GM12878 (cell line): ENCODE data around the gene SCN5A. TPM values are rescaled to one million over a fixed set of nuclear protein-coding genes. Genes with fewer than 3 reads are reported as not detected.

Experiments used
- ASH2L ChIP-seq: fragments of 300-600, 200-600 bp; sonication (generic); IDR thresholded peaks from 2 replicates; pipeline ENCODE4 v1.6.1; 2017; ENCODE audit warnings: low read depth, mild to moderate bottlenecking, borderline replicate concordance
- BCLAF1 ChIP-seq: fragments of 450-650 bp; IDR thresholded peaks from 2 replicates; pipeline ENCODE4 v1.6.1; 2017; ENCODE audit warnings: antibody characterized with exemption, mild to moderate bottlenecking, moderate library complexity
- CTCF ChIP-seq, 3 experiments: IDR thresholded peaks in 2 of 3; conservative IDR thresholded peaks in 1 of 3; 2 replicates each; pipeline ENCODE4 v1.5.1; 2011; ENCODE audit warnings: low read depth in 3 of 3, low read length in 3 of 3, mild to moderate bottlenecking in 3 of 3, control low read depth in 2 of 3, moderate library complexity in 2 of 3, inconsistent platforms in 1 of 3, mixed read lengths in 1 of 3; ENCODE audit not compliant: control insufficient read depth in 2 of 3, insufficient read depth in 1 of 3; ENCODE audit errors: extremely low read depth in 1 of 3
- GABPA ChIP-seq: IDR thresholded peaks from 2 replicates; pipeline ENCODE4 v1.6.1; 2014; ENCODE audit warnings: antibody characterized with exemption, low read depth, mild to moderate bottlenecking, inconsistent platforms
- IRF4 ChIP-seq: IDR thresholded peaks from 2 replicates; pipeline ENCODE4 v1.6.1; 2011; ENCODE audit warnings: low read depth, low read length
- MYC ChIP-seq: IDR thresholded peaks from 2 replicates; pipeline ENCODE4 v1.6.1; 2011; ENCODE audit warnings: mild to moderate bottlenecking, low read length, moderate library complexity, inconsistent platforms; ENCODE audit not compliant: insufficient read depth, insufficient replicate concordance, insufficient read length, severe bottlenecking
- NBN ChIP-seq: fragments of 450-650 bp; IDR thresholded peaks from 2 replicates; pipeline ENCODE4 v1.6.1; 2016
- NKRF ChIP-seq: fragments of 450-650 bp; conservative IDR thresholded peaks from 2 replicates; pipeline ENCODE4 v1.6.1; 2017; ENCODE audit warnings: mild to moderate bottlenecking, moderate library complexity
- PBX3 ChIP-seq: IDR thresholded peaks from 2 replicates; pipeline ENCODE4 v1.6.1; 2011; ENCODE audit warnings: mild to moderate bottlenecking, low read depth, low read length, moderate library complexity; ENCODE audit not compliant: insufficient replicate concordance
- PKNOX1 ChIP-seq: fragments of 450-650 bp; IDR thresholded peaks from 2 replicates; pipeline ENCODE4 v1.6.1; 2016; ENCODE audit warnings: mild to moderate bottlenecking
- POU2F2 ChIP-seq: IDR thresholded peaks from 3 replicates; pipeline ENCODE4 v1.6.1; 2011; ENCODE audit warnings: low read depth, mild to moderate bottlenecking, low read length, borderline replicate concordance
- RAD21 ChIP-seq: IDR thresholded peaks from 2 replicates; pipeline ENCODE4 v1.6.1; 2011; ENCODE audit warnings: mild to moderate bottlenecking, low read depth, low read length, moderate library complexity; ENCODE audit not compliant: insufficient read depth
- RAD51 ChIP-seq: fragments of 450-650 bp; IDR thresholded peaks from 2 replicates; pipeline ENCODE4 v1.6.1; 2016; ENCODE audit warnings: moderate library complexity, mild to moderate bottlenecking, inconsistent platforms
- RELB ChIP-seq: fragments of 450-650 bp; IDR thresholded peaks from 2 replicates; pipeline ENCODE4 v1.6.1; 2017; ENCODE audit warnings: low read depth, mild to moderate bottlenecking, moderate library complexity
- SKIL ChIP-seq: fragments of 450-650 bp; IDR thresholded peaks from 2 replicates; pipeline ENCODE4 v1.6.1; 2017; ENCODE audit warnings: mild to moderate bottlenecking, low read depth, inconsistent platforms; ENCODE audit not compliant: poor library complexity, severe bottlenecking
- polyA plus RNA-seq, 11 experiments: library from polyadenylated mRNA; depleted of rRNA in 4 of 11; unstranded in 6 of 11; stranded (reverse) in 5 of 11; fragments of >200 nt; fragmentation: Nextera tagmentation in 4 of 11; fragmentation: Illumina TruSeq in 1 of 11; extraction: Ambion mirVana in 4 of 11; extraction: Trizol in 1 of 11; gene quantifications; 1 replicate in 1 of 11; 2 replicates in 10 of 11; pipeline versions ENCODE4 v1.2.1 to v1.2.3, GENCODE V29; 2011 to 2016; ENCODE audit warnings: inconsistent platforms in 2 of 11, missing spikeins in 2 of 11, low read depth in 1 of 11
- total RNA-seq, 4 experiments: library from RNA; depleted of rRNA in 3 of 4; stranded (reverse); fragments of >200 nt in 3 of 4; fragmentation: Illumina TruSeq in 1 of 4; extraction: Trizol in 1 of 4; gene quantifications; 2 replicates each; pipeline versions ENCODE4 v1.2.1 to v1.2.3, GENCODE V29; 2013 to 2021

The SCN5A gene
- total and polyA plus RNA-seq, 10 of the 15 experiments (the other 5 are each of a cell fraction or from before 2014, with no cell fraction given) = not detected

GRCh38 chr3:38507120-38507519 lies 142.4 kb downstream of the SCN5A start (continued):
- no peak for TF ChIP-seq RAD51
- no peak for TF ChIP-seq GABPA
- no peak for TF ChIP-seq MYC
- TF ChIP-seq IRF4 = peak; percentile 97
- TF ChIP-seq PBX3 = no peak
- TF ChIP-seq BCLAF1 = no peak
- TF ChIP-seq SKIL = peak; percentile 24
- TF ChIP-seq RELB = peak; percentile 70
- TF ChIP-seq POU2F2 = no peak
- TF ChIP-seq ASH2L = no peak
- TF ChIP-seq NKRF = no peak
- no peak for TF ChIP-seq CTCF (IDR thresholded peaks at IDR 0.05 in 2 of 3, conservative IDR thresholded peaks at IDR 0.05 in 1 of 3; ENCODE audit: control insufficient read depth in 2 of 3, extremely low read depth in 1 of 3, insufficient read depth in 1 of 3, low read depth in 3 of 3, low read length in 3 of 3)
- 0 out of 2 replicates have a peak, but pooled peaks have one; percentile 37 for TF ChIP-seq NBN
- peak; percentile 69 for TF ChIP-seq PKNOX1
- no peak for TF ChIP-seq RAD21
